ENCODE measurements around the gene STAC3. TPM values are rescaled to one million over a fixed set of nuclear protein-coding genes. Genes with fewer than 3 reads are reported as not detected.

Gene STAC3
- total RNA-seq, 1 experiment from 2014 or later: 2.5 TPM

- CTCF ChIA-PET: interaction anchor here (1.5 to 4.6 kb wide), 4 partner anchors 10 to 34 kb away, joined by 3 to 103 read pairs (median 40); partner anchors contain the start of genes SHMT2 and STAC3
- H3K27me3 ChIP-seq (ENCODE audit: insufficient read depth, low read length): peaks cover 4% of the 10 kb centered on the region; the same call in 1 of the 2 replicates
- H3K4me1 ChIP-seq (ENCODE audit: control insufficient read depth in 1 of 2, insufficient read depth in 2 of 2, low read length in 2 of 2): peaks cover 42 to 62% of the 10 kb centered on the region in 2 experiments
- no peaks in the 10 kb centered on the region for H3K9me3 ChIP-seq (ENCODE audit: control insufficient read depth in 1 of 2, insufficient read depth in 1 of 2, low read depth in 1 of 2, low read length in 2 of 2)
- H3K9ac ChIP-seq (ENCODE audit: low read length): no peak overlapping the region
- BruUV-seq (replicated peaks): no TSS peak
- ATAC-seq (no peak), DNase-seq (ENCODE audit: low read depth, low spot score) (no peak)
- no peak overlapping the region for H3K4me2 ChIP-seq (ENCODE audit: low read length)
- H3K27ac ChIP-seq (ENCODE audit: low read depth, low read length): no peak overlapping the region
- RAD21 ChIA-PET (ENCODE audit: low non-redundant PET in 1 of 2, low total read pairs in 2 of 2, uncharacterized antibody in 2 of 2, unreplicated experiment in 2 of 2): interaction anchor here in 1 of 2 experiments (2.1 kb wide), 1 partner anchor 28 kb away, joined by 13 read pairs; no protein-coding TSS in a partner anchor
- no peaks in the 10 kb centered on the region for H3K9me2 ChIP-seq (ENCODE audit: insufficient read depth)
- no peaks in the 10 kb centered on the region for H3K36me3 ChIP-seq (ENCODE audit: control insufficient read depth in 1 of 2, insufficient read depth in 2 of 2, low read length in 2 of 2)
- no peaks in the 10 kb centered on the region for H3K79me2 ChIP-seq (ENCODE audit: insufficient read depth, low read length)
- H2AFZ ChIP-seq (ENCODE audit: low read depth, low read length, poor library complexity, severe bottlenecking): no peak overlapping the region
- TF ChIP-seq JUND (IDR thresholded peaks at IDR 0.05) (no peak), CBX3 (IDR thresholded peaks at IDR 0.05; ENCODE audit: low read depth) (no peak), POLR2AphosphoS5 (IDR thresholded peaks at IDR 0.05; ENCODE audit: low read depth, low read length) (no peak), ZBTB33 (IDR thresholded peaks at IDR 0.05; ENCODE audit: extremely low read depth, insufficient replicate concordance, low read length) (no peak), ZFX (IDR thresholded peaks at IDR 0.05) (no peak), SP1 (IDR thresholded peaks at IDR 0.05; ENCODE audit: low read depth) (no peak), CEBPB (IDR thresholded peaks at IDR 0.05; ENCODE audit: low read depth) (no peak), ELF1 (IDR thresholded peaks at IDR 0.05; ENCODE audit: borderline replicate concordance, low read depth) (no peak), RAD21 (IDR thresholded peaks at IDR 0.05; ENCODE audit: low read depth) (no peak), EGR1 (IDR thresholded peaks at IDR 0.05; ENCODE audit: low read depth) (no peak), ATF3 (IDR thresholded peaks at IDR 0.05) (no peak), FOSL1 (IDR thresholded peaks at IDR 0.05; ENCODE audit: low read depth) (no peak), YY1 (IDR thresholded peaks at IDR 0.05; ENCODE audit: extremely low read depth, insufficient replicate concordance, low read depth, low read length) (no peak), EZH2phosphoT487 (IDR thresholded peaks at IDR 0.05; ENCODE audit: borderline replicate concordance) (no peak)
- TF ChIP-seq, protein P1, sequence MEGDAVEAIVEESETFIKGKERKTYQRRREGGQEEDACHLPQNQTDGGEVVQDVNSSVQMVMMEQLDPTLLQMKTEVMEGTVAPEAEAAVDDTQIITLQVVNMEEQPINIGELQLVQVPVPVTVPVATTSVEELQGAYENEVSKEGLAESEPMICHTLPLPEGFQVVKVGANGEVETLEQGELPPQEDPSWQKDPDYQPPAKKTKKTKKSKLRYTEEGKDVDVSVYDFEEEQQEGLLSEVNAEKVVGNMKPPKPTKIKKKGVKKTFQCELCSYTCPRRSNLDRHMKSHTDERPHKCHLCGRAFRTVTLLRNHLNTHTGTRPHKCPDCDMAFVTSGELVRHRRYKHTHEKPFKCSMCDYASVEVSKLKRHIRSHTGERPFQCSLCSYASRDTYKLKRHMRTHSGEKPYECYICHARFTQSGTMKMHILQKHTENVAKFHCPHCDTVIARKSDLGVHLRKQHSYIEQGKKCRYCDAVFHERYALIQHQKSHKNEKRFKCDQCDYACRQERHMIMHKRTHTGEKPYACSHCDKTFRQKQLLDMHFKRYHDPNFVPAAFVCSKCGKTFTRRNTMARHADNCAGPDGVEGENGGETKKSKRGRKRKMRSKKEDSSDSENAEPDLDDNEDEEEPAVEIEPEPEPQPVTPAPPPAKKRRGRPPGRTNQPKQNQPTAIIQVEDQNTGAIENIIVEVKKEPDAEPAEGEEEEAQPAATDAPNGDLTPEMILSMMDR (IDR thresholded peaks at IDR 0.05 in 2 of 3, conservative IDR thresholded peaks at IDR 0.05 in 1 of 3; ENCODE audit: borderline replicate concordance in 1 of 3, insufficient read depth in 1 of 3, low read depth in 2 of 3, low read length in 2 of 3): no peak
- TF ChIP-seq, protein P2, sequence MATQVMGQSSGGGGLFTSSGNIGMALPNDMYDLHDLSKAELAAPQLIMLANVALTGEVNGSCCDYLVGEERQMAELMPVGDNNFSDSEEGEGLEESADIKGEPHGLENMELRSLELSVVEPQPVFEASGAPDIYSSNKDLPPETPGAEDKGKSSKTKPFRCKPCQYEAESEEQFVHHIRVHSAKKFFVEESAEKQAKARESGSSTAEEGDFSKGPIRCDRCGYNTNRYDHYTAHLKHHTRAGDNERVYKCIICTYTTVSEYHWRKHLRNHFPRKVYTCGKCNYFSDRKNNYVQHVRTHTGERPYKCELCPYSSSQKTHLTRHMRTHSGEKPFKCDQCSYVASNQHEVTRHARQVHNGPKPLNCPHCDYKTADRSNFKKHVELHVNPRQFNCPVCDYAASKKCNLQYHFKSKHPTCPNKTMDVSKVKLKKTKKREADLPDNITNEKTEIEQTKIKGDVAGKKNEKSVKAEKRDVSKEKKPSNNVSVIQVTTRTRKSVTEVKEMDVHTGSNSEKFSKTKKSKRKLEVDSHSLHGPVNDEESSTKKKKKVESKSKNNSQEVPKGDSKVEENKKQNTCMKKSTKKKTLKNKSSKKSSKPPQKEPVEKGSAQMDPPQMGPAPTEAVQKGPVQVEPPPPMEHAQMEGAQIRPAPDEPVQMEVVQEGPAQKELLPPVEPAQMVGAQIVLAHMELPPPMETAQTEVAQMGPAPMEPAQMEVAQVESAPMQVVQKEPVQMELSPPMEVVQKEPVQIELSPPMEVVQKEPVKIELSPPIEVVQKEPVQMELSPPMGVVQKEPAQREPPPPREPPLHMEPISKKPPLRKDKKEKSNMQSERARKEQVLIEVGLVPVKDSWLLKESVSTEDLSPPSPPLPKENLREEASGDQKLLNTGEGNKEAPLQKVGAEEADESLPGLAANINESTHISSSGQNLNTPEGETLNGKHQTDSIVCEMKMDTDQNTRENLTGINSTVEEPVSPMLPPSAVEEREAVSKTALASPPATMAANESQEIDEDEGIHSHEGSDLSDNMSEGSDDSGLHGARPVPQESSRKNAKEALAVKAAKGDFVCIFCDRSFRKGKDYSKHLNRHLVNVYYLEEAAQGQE (IDR thresholded peaks at IDR 0.05; ENCODE audit: low read depth): no peak
- intact Hi-C loops (cut with micrococcal nuclease): loop anchor here (10.0 kb wide), 1 partner anchor 117 kb away; the partner anchor contains the start of gene LRP1
- POLR2A ChIA-PET: interaction anchor here (1.5 to 1.7 kb wide), 2 partner anchors 28 to 211 kb away, joined by 3 to 7 read pairs; no protein-coding TSS in a partner anchor
- no peaks in the 10 kb centered on the region for H4K20me1 ChIP-seq (ENCODE audit: insufficient read depth)
- H3K4me3 ChIP-seq (replicated peaks in 1 of 2; ENCODE audit: low read depth in 1 of 2, low read length in 2 of 2): no peak overlapping the region
Measured at GRCh38 chr12:57241402-57242310, 9.3 kb downstream of the STAC3 start.
